GM12875 (cell line): Measurements from ENCODE around the gene UBE2V1.

Experiments
- H3K4me3 ChIP-seq: one replicate; pipeline ENCODE4 v1.5.1; 2011; ENCODE audit warnings: low read depth, low read length, control low read depth
- TF ChIP-seq, protein P1 (sequence below): IDR thresholded peaks from 2 replicates; pipeline ENCODE4 v1.5.1; 2011; ENCODE audit warnings: low read depth, mild to moderate bottlenecking, control low read depth, inconsistent platforms, low read length, moderate library complexity, borderline replicate concordance; ENCODE audit not compliant: insufficient read depth

UBE2V1 gene

DNA sequence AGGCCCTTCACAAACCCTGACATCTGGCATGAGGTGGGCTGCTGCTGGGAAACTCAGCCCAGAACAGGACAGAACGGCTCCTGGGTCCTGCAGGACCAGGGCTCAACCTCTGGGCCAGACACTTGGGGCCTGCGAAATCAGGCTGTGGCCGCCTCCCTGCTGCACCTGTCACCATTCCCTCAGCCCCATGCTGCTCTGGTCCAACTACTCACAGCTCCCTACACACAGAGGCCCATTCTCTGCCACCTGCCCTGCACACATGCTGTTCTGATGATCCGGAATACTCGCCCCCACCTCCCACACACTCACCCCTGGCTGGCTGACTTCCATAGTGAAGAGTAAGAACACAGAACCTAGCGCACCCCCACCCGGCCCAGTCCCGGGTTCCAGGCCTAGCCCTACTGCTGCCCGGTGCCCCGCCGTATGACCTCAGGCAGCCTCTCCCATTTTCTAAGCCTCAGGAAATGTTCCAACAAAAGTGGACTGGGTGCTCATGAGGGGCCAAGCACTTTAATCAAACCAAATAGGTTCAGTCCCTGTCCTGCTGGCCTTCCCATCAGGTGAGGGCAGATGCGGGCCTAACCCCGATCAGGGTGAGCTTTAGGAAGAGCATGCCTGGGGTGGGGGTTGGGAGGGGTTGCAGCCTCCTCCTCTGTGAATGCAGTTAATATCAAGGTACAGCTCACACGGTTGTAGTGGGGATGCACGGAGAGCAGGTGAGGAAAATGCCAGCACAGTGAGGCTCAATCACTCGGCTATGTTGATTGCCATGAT lies 36.7 kb upstream of the UBE2V1 start:
- TF ChIP-seq, protein P1, sequence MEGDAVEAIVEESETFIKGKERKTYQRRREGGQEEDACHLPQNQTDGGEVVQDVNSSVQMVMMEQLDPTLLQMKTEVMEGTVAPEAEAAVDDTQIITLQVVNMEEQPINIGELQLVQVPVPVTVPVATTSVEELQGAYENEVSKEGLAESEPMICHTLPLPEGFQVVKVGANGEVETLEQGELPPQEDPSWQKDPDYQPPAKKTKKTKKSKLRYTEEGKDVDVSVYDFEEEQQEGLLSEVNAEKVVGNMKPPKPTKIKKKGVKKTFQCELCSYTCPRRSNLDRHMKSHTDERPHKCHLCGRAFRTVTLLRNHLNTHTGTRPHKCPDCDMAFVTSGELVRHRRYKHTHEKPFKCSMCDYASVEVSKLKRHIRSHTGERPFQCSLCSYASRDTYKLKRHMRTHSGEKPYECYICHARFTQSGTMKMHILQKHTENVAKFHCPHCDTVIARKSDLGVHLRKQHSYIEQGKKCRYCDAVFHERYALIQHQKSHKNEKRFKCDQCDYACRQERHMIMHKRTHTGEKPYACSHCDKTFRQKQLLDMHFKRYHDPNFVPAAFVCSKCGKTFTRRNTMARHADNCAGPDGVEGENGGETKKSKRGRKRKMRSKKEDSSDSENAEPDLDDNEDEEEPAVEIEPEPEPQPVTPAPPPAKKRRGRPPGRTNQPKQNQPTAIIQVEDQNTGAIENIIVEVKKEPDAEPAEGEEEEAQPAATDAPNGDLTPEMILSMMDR = no peak
- no peak overlapping the region for H3K4me3 ChIP-seq

DNA sequence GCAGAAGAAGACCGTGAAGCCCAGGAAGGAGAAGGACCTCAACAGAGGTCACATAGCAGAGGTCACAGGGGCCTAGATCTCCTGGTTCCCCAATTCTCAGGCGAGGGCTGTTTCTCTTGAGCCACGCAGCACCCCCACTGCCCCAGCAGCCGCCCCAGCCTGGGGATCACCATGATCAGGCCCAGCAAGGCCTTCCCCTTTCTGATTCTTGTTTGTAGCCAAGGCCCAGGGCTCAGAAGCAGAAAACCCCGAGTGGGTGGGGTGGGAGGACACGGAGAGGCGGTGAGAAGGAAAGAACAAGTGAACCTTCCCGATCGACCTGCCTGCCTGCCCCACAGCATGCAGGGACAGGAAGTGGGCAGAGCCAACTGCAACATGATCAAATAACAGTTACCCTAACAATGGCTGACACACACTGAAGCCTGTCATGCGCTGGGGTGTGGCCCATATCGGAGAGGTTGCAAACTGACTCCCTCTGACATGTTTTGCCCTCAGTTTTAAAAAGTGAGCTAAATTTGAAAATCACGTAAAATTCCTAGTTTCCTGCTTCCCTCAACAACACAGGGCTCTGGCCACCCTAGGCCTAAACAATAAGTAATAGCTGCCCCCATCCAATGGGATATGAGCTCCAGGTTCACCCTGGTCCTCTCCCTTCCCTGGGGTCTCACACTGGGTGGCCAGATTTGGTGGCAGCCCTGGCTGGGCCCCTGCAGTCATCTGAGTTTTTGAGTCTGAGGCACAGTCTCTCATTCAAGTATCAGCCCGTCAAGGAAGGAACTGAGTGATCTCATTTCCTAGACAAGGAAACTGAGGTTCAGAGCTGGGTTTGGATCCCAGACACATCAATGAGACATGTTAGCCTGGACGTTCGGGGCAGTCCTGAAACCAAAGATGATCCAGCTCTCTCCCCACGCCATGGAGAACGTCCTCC lies 34.0 kb upstream of the UBE2V1 start:
- TF ChIP-seq, protein P1 = no peak
- H3K4me3 ChIP-seq = peak overlapping the region; percentile 1

DNA sequence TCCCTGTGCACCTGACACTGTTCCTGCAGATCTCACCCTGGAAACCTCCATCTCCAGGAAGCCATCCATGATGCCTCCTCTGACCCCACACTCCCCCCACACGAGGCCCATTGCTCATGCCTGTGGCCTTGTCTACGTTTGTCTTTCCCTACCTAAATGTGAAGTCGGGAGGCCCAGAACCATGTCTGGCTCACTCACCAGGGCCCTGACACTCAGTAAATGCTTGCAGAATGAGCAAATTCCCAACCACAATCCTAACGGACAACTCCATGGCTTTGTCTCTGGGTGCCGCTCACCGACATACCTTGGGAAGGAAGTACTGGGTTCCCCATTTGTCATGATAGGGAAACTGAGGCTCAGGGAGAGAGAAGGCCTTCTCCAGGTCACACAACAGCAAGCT lies 33.3 kb upstream of the UBE2V1 start:
- peak overlapping the region; percentile 1 for H3K4me3 ChIP-seq

DNA sequence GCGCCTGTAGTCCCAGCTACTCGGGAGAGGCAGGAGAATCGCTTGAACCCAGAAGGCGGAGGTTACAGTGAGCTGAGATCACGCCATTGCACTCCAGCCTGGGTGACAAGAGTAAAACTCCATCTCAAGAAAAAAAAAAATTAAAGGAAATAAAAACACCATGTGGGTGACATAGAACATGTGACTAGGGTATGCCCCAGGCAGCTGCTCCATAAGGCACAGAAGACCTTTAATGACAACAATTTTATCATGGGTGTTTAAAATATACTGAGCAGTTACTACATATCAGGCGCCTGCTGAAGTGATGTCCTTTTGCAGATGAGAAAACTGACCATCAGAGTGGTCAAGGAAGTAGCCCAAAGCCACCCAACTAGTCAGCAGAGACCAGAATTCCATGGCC lies 32.6 kb upstream of the UBE2V1 start:
- TF ChIP-seq, protein P1 = no peak
- no peak overlapping the region for H3K4me3 ChIP-seq

More for the DNA sequence above, 33.3 kb upstream of the UBE2V1 start:
- TF ChIP-seq, protein P1 = no peak

DNA sequence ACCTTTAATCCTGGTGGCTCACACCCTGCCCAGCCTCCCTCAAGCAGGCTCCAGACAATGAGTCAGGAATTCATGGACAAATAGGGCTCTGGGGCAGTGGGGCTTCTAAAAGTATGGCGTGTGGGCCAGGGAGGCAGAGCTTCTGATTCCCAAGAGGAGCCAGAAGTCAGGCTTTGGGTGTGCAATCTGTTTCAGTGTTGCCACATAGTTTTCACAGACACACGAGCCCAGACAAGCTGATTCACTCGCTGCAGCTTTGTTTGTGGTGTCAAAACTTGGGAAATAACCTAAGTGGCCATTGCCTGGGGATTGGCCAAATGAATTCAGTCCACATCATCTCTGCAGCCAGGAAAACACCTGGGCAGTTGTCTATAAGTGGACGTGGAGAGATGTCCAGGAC lies 31.4 kb upstream of the UBE2V1 start:
- TF ChIP-seq, protein P1 = no peak
- no peak overlapping the region for H3K4me3 ChIP-seq

- TF ChIP-seq, protein P1 = no peak
- H3K4me3 ChIP-seq = no peak overlapping the region
Observed at GRCh38 chr20:50142812-50143211, 29.9 kb upstream of the UBE2V1 start.
